Skeletal muscle cell (primary cell): Measurements from ENCODE around the gene FBXL19.

Source experiments
- DNase-seq: peaks from one replicate; pipeline ENCODE4 v3.0.0-alpha.2; 2010; ENCODE audit warnings: low read depth
- H3K4me3 ChIP-seq: 2 replicates; pipeline ENCODE4 v1.5.1; 2011; ENCODE audit warnings: low read depth, mild to moderate bottlenecking, control low read depth, low read length, moderate library complexity

Gene FBXL19

DNA sequence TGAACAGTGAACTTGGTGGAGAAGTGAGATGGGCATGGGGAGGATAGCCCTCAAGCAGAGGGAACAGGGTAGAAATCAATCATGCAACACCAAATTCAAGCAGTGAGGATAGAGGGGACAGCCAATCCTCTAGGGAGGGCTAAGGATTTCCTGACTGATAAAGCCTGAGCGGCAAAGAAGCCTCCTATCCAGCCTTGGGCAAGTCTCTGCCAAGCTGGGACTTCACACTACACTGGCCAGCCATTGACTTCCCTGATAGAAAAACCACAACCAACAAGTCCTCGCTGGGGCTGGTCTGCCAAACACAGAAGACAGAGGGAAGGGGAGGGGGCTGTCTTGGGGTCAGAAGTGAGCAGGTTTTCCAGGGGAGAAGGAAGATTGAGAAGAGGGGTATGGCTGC is 2.5 kb upstream of the FBXL19 start:
- DNase-seq = no peak
- no peak overlapping the region for H3K4me3 ChIP-seq

DNA sequence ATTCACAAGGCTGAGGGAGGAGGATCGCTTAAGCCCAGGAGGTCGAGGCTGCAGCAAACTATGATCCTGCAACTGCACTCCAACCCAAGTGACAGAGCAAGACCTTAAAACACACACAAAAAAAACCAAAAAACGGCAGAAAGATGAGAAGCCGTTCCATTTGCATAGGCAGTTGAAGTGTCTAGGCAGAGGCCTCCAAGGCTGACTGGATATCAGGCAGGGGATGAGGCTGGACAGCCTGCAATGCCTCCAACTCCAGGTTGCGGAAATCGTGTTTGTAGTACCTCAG is 2.0 kb upstream of the FBXL19 start:
- peak overlapping the region; percentile 64 for H3K4me3 ChIP-seq
- DNase-seq = no peak

DNA sequence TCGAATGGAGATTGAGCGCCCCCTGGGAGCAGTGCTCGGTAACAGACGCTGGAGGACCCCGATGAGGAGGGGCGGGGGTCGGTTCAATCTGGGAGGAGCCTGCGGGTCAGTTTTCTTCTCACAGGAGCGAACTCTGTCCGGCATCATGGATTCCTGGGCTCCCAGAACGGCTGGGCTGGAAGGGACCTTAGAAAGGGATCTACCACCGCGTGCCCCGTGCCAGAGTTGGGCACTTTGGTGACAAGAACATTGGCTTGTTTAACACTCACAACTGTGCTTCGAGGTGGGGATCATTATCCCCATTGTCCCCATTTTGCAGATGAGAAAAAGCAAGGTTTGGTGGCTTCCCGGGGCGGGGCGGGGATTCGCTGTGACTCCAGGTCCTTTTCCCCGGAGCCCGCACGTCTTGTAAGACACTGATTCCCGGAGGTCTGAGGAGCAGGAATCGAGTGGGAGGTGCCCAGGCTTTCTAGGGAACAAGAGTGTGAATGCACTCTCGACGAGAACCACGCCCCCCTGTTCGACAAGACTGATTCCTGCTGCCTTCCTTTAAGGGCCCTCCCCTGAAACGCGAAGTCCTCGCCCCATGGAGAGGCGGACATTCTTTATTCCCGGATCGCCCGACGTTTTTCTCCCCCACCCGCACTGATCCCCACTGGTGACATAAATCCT is 1.5 kb upstream of the FBXL19 start:
- peak overlapping the region; percentile 64 for H3K4me3 ChIP-seq
- peak; percentile 69 for DNase-seq

DNA sequence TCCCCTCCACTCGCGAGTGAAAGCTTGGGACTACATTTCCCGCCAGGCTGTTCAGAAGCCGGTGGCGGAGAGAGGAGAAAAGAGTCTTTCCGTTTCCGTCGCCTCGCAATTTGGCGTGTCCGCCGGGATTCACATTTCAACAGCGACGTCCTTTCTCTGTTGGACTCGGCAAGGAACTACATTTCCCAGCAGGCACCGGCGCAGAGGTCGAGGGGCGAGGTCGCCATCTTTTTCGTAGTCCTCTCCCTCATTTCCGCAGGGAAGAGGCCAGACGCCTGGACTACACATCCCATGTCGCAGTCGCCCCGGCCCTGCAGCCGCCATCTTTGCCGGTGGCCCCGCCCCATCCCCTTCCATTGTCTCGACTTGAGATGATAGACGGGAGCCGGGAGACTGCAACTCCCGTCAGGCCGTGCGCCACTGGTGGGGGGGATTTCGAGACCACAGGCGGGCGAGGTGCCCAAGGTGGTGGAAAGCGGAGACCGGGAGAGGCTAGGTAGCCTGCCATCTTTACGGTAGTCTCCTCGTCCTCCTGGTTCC is 882 bp upstream of the FBXL19 start:
- peak; percentile 99 for DNase-seq
- H3K4me3 ChIP-seq = peak overlapping the region; percentile 64

DNA sequence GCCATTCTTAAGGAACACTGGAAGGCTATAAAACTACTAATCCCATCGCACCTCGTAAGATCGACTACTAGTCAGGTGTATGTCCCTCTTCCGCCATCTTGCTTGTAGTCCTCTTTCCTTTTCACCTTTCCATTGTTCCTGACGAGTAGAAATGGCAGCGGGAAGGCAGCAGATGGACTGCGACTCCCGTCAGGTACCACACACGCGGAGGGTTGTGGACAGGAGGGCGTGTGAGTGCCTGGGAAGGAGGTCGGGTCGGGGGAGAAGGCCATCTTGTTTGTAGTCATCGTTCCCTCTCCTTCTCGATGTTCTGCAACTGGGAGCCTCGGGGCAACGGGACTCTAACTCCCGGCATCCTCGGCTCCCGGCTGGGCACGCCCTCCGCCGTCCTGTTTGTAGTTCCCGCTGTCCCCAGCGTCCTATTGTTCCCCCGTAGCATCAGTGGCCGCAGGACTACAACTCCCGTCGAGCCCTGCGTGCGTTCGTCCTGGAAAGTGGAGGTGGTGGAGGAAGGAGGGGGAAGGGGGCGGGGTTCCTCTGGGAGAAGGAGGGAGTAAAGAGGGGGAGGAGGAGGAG is 324 bp upstream of the FBXL19 start:
- H3K4me3 ChIP-seq = peak overlapping the region; percentile 62
- peak; percentile 99 for DNase-seq

DNA sequence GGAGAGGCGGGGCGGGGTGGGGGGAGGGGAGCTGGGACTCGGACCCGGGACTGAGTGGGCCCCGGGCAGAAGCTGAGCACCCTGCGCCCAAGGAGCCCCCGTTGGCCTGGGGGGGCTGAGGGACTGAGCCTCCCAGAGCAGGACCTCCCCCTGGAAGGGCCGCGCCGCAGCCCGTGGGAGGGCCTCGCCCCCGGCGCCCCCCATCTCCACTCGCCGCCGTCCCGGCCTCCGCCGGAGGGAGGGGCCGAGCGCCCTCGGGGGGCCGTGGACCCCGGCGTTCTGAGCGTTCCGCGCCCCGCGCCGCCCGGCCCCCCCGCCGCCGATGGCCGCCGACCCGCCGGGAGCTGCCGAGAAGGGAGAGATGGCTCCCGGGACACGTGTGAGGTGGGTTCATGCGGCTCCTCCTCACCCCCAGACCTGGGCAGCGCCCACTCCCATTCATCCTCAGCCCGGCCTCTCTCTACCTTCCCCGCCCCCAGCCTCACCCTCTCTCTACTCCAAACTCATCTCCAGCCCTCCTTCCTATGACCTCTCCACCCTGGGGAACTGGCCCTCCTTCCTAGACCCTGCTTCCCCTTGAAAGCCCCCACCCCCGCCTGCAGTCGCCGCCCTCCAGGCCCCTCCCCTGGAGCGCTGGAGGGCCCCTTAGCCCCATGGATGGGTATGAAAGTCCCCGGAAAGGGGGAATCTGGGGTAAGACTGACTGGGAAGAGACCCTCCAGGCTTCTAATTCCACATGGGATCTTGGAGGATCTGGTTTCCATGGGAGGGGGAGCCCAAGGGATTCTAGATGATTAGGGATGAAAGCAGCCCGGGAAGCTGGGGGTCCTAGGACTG is 922 bp downstream of the FBXL19 start:
- H3K4me3 ChIP-seq = peak overlapping the region; percentile 62
- DNase-seq = no peak

DNA sequence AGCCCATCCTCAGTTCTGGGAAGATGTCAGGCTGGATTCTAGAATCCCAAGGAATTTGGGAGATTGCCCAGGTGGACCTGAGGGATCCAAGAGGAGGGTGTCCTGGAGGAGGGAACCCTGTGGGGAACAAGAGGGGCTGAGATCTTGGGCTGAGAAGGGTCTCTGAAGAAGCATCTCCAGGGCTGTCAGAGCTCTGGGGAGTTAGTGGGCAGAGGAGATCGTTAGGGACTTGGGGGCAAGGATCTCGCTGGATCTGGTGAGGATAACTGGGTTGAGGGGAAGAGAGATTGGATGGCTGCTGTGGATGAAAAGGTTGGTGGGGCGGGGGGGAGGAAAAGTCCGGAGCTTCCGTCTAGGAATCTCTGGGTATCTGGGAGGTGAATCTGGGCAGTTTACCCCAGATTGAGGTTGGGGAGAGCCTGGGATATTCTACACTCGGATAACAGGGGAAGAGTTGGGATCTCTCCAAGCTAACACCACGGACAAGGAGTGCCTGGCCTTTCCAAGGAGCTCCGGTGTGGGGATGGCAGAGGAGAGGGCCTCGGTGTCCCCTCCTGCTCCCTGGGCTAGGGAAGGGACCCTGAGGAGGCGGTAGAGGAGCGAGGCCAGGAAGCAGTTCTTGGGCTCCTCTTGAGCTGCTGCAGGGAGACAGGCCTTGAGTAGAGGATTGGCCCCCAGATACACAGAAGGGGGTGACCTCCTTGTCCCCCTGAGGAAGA is 1.7 kb downstream of the FBXL19 start:
- H3K4me3 ChIP-seq = peak overlapping the region; percentile 62

DNA sequence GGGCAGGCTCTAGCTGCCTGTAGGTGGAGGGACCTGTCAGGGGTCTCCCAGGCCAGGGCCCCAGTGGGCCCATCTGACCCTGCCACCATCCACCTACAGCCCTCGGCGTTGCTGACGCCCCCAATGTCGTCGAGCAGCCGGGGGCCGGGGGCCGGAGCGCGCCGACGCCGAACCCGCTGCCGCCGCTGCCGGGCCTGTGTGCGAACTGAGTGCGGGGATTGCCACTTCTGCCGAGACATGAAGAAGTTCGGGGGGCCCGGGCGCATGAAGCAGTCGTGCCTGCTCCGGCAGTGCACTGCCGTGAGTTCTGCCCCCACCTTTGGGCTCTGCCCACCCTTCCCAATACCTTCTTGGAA is 2.2 kb downstream of the FBXL19 start:
- DNase-seq = no peak
- H3K4me3 ChIP-seq = peak overlapping the region; percentile 62

More for the DNA sequence above, 1.7 kb downstream of the FBXL19 start:
- no peak for DNase-seq

DNA sequence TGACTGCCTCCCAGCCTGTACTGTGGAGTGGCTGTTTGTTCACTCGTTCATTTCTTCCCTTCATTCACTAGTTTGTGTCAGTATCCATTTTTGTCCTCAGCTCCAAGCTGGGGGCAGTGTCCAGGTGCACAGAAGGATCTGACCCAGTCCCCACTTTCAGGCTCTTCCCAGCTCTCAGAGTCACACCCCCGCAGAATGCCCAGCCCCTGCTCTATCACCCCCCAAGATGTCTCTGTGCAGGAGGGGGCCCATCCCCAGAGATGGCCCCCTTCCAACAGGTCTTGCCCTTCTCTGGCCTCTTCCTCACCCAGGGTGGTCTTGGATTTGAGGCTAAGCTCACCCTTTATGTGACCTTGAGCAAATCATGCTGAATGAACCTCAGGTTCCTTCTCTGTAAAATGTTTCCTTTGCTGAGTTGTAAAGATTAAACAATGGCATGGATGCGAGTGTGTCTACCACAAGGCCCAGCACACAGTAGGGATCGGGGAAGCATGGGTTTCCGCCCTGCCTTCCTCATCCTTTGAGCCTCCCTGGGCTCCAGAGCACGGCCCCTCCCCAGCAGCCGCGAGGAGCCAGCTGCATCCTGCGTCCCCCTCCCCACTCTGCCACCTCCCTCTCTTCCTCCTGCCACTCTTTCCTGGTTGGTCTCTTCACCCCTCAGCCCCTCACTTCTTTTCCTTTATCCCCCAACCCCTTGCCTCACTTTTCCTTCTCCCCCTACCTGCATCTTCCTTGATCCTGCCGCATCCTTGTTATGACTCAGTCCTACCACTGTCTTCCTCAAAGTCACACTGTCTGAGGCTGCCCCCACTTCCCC is 2.8 kb downstream of the FBXL19 start:
- DNase-seq = no peak

DNA sequence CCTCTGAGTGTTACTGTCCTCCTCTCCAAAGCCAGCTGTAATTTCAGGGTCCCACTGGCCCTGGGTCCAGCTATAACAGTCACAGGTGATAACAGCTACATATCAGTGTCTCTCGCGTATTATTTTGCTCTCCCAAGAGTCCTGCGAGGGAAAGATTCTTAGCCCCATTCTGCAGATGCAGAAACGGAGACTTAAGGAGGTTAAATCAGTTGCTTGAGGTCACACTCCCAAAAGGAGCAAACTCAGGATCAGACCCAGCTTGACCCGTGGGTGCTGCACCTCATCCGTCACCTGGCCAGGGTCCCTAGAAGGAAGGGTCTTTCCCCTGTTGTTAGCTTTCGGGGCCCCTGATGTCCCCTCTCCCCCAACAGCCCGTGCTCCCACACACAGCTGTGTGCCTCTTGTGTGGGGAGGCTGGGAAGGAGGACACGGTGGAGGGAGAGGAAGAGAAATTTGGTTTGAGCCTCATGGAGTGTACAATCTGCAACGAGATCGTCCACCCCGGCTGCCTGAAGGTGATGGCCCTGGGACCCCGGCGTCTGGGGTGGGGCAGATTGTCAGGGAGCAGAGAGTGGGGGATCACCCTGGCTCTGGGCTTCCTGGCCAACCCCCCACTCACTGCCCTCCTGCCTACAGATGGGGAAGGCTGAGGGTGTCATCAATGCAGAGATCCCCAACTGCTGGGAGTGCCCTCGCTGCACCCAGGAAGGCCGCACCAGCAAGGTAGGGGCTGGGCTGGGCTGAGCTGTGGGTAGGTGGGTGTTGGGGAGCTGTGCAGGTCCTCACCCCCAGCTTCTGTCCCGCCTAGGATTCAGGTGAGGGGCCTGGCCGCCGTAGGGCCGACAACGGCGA is 3.8 kb downstream of the FBXL19 start:
- no peak overlapping the region for H3K4me3 ChIP-seq
- no peak for DNase-seq

More for the DNA sequence above, 2.8 kb downstream of the FBXL19 start:
- no peak overlapping the region for H3K4me3 ChIP-seq

DNA sequence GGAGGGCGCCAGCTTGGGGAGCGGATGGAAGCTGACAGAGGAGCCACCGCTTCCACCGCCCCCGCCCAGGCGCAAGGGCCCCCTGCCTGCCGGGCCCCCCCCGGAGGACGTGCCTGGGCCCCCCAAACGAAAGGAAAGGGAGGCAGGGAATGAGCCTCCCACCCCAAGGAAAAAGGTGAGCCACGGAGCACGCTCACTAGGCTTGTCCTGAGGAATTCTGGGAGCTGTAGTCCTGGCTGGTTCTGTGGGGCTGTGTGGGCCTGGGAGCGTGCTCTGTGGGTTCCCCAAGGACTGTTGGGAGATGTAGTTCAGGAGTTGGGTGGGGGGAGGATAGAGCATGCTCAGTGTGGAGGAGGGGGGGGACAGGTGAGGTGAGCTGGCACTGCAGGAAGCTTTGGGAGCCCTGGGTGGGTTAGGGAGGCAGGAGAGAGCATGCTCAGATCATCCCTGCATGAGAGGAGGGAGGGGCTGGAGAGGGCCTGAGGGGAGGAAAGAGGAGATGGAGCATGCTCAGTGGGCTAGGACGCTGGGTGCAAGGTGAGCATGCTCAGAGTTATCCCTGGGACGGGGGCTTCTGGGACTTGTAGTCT is 4.5 kb downstream of the FBXL19 start:
- DNase-seq = no peak
- H3K4me3 ChIP-seq = no peak overlapping the region

DNA sequence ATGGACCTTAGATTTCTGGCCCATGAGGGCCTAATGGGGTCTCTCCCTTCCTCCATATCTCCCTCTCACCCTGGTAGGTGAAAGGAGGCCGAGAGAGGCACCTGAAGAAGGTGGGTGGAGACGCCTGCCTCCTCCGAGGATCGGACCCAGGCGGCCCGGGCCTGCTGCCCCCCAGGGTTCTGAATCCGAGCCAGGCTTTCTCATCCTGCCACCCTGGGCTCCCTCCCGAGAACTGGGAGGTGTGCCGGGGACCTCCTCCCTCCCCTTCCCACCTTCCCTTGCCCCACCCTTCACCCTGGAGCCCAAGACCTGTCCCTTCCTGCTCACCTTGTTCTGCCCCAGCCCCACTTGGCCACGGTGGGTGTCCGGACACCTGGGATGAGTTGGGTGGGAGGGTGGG is 5.0 kb downstream of the FBXL19 start:
- H3K4me3 ChIP-seq = no peak overlapping the region
- no peak for DNase-seq

DNA sequence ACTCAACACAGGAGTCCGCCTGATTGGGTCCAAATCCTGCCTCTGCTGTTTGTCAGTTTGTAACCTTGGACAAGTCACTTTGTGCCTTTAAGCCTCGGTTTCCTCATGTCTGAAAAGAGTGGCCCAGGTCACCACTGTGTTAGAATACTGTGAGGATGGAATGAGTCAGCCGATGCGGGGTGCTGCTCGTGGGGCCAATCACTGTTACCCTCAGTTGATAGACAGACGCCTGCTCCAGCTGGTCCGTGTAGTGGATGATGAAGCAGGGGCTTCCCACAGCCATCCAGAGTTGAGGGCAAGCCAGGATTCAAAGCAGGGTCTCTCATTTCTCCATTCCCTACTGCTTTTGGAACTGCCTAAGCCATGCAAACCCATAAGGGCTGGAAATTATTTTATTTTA is 5.8 kb downstream of the FBXL19 start:
- H3K4me3 ChIP-seq = no peak overlapping the region
- no peak for DNase-seq

DNA sequence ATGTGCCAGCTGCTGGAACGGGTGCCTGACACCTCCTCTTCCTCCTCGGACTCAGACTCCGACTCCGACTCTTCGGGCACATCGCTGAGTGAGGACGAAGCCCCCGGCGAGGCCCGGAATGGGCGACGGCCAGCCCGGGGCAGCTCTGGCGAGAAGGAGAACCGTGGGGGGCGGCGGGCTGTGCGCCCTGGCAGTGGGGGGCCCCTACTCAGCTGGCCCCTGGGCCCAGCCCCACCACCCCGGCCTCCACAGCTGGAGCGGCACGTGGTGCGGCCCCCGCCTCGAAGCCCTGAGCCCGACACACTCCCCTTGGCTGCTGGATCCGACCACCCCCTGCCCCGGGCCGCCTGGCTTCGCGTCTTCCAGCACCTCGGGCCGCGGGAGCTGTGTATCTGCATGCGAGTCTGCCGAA is 6.8 kb downstream of the FBXL19 start:
- DNase-seq = no peak
- H3K4me3 ChIP-seq = no peak overlapping the region

DNA sequence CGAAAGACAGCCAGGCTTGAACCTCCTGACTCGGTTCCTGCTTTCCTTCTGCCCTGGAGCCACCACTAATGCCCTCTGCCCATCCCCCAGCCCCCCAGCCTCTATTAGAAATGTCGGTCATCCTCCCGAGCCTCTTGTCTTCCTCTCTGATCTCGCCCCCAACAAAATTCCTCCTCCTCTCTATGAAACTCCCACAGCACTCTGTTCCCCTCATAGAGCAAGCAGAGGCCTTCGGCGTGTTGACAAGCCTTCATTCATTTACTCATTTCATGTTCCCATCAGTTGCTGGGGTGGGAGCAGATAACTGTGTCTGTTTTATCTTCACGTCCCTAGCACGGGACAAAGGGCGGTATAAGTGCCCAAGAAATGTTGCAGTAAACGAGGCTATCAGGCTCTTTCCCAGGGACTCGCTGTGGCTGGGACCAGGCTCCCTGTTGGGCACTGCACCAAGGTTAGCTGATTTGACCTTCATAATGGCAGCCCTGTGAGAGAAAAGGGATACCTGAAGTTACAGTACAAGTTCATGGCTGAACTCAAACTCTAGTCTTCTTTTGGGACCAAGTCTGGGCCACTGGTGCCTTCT is 7.8 kb downstream of the FBXL19 start:
- no peak overlapping the region for H3K4me3 ChIP-seq
- no peak for DNase-seq

DNA sequence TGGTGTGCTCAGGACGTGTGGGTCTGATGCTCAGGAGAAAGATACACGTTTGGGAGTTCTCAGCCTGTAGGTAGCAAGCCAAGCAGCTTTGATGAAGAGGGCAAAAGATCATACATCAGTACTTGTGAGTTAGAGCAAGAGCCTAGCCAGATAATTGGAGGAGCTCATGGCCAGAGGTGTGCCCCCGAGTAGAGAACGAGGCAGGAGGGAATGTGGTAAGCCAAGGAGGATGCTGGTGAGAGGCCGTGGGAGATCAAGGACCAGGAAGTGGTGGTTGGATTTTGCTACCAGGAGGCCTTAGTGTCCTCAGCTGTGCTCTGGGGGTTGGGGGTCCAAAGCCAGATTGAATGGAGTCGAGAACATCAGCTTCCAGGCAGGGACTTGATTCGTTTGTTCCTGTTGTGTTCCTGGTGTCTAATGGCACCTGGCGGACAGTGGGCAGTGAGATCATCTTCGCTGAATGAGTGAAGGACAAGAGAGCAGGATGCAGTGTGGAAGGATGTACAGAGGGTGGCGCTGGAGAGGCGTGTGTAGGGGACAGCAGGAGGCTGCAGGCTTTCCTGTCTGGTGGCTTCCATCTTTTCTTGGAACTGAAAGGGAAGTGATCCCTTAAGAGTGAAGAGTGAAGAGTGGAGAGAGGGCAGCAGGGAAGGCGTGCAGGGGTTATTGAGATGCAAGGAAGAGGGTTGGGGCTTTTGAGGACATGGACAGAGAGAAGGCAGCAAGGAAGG is 11.6 kb downstream of the FBXL19 start:
- no peak for DNase-seq
- no peak overlapping the region for H3K4me3 ChIP-seq

DNA sequence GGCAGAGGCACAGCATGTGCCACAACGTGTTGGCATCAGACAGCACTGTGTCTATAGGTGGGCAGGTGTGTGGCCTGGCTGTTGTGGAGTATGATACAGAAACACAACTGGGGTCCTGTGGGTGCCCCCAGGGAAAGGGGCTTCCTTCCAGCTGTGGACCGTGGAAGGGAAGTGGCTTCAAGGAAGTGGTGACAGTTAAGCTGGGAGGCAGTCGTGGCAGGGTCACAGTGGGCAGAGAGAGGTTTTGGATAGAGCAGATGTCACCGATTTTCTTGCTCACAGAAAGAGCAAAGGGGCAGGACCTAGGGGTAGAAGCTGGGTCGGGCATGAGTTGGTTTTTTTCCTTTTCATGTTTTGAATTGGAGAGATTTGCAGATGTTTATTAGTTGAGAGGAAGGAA is 14.3 kb downstream of the FBXL19 start:
- no peak for DNase-seq
- no peak overlapping the region for H3K4me3 ChIP-seq
